GM18508 (cell line): ENCODE results near the gene LY6G6D.

ENCODE experiments used
- ATAC-seq: cut with Tn5 transposase; IDR thresholded peaks from one replicate; pipeline ENCODE4 v1.9.1; 2021; ENCODE audit warnings: moderate number of reproducible peaks; ENCODE audit not compliant: insufficient read depth, unreplicated experiment

Gene LY6G6D

GRCh38 chr6:31717499-31718222 lies 2.5 kb downstream of the LY6G6D start:
- no peak for ATAC-seq

GRCh38 chr6:31718265-31718664 lies 3.1 kb downstream of the LY6G6D start:
- no peak for ATAC-seq

GRCh38 chr6:31719001-31719400 lies 3.9 kb downstream of the LY6G6D start:
- ATAC-seq: no peak

GRCh38 chr6:31720196-31720770 lies 5.1 kb downstream of the LY6G6D start:
- ATAC-seq: no peak

- no peak for ATAC-seq
Measured at GRCh38 chr6:31721351-31722020, 6.3 kb downstream of the LY6G6D start, which contains the start of gene LY6G6C. TSS of gene LY6G6C (minus strand) at chr6:31721746. CDS start at chr6:31721679, 67 bp downstream.

GRCh38 chr6:31722173-31722572 lies 7.0 kb downstream of the LY6G6D start:
- ATAC-seq: no peak

- ATAC-seq: no peak
Measured at GRCh38 chr6:31723245-31723979, 8.3 kb downstream of the LY6G6D start, which contains the start of gene MPIG6B. TSS of gene MPIG6B (plus strand) at chr6:31723373. CDS start at chr6:31723384, 11 bp downstream.

- no peak for ATAC-seq
Measured at GRCh38 chr6:31723980-31724691, 9.0 kb downstream of the LY6G6D start.

GRCh38 chr6:31725502-31726350 lies 10.6 kb downstream of the LY6G6D start:
- ATAC-seq: no peak

- ATAC-seq: no peak
Measured at GRCh38 chr6:31727034-31727716, 12.0 kb downstream of the LY6G6D start.

GRCh38 chr6:31727717-31728671 lies 12.8 kb downstream of the LY6G6D start:
- ATAC-seq: no peak

GRCh38 chr6:31728767-31729514 lies 13.8 kb downstream of the LY6G6D start, which contains the start of gene DDAH2:
TSS of gene DDAH2 (minus strand) at chr6:31729299. CDS start at chr6:31729161, 138 bp downstream.
- ATAC-seq: no peak

- ATAC-seq: no peak
Measured at GRCh38 chr6:31729515-31729978, 14.4 kb downstream of the LY6G6D start.

- ATAC-seq: no peak
Measured at GRCh38 chr6:31729979-31730630, 15.0 kb downstream of the LY6G6D start.

GRCh38 chr6:31730631-31731086 lies 15.5 kb downstream of the LY6G6D start:
- ATAC-seq: no peak

- no peak for ATAC-seq
Measured at GRCh38 chr6:31732029-31732428, 16.9 kb downstream of the LY6G6D start.
